ENCODE results near the gene GFOD1. TPM values are rescaled to one million over a fixed set of nuclear protein-coding genes. Genes with fewer than 3 reads are reported as not detected.
A peak's percentile ranks its signal among the peaks of the same experiment; 100 is the strongest.
"Not testable (repeated sequence)": the region's sequence is repeated elsewhere in the genome, so short reads cannot be mapped to it uniquely, and the experiment has no call there.

GFOD1 gene
- polyA plus RNA-seq, 4 donors: 1.6 to 2.5 (median 1.8) TPM

- no peak for DNase-seq (ENCODE audit: low read depth in 4 of 4, low spot score in 3 of 4)
Observed at GRCh38 chr6:13445744-13446115, 41.7 kb downstream of the GFOD1 start.

- peak in 1 of 4 donors; percentile 46 for DNase-seq (ENCODE audit: low read depth in 4 of 4, low spot score in 3 of 4)
Observed at GRCh38 chr6:13445005-13445743, 42.2 kb downstream of the GFOD1 start.

GRCh38 chr6:13444604-13445003 is 42.8 kb downstream of the GFOD1 start:
- no peak for DNase-seq (ENCODE audit: low read depth in 4 of 4, low spot score in 3 of 4)

- not testable (repeated sequence) for DNase-seq (ENCODE audit: low read depth in 4 of 4, low spot score in 3 of 4)
Observed at GRCh38 chr6:13443978-13444377, 43.4 kb downstream of the GFOD1 start.

GRCh38 chr6:13441778-13442177 is 45.6 kb downstream of the GFOD1 start:
- no peak for DNase-seq (ENCODE audit: low read depth in 4 of 4, low spot score in 3 of 4)

- DNase-seq (ENCODE audit: low read depth in 4 of 4, low spot score in 3 of 4): no peak
Observed at GRCh38 chr6:13439644-13440043, 47.8 kb downstream of the GFOD1 start.

- no peak for DNase-seq (ENCODE audit: low read depth in 4 of 4, low spot score in 3 of 4)
Observed at GRCh38 chr6:13438126-13438525, 49.3 kb downstream of the GFOD1 start.

- DNase-seq (ENCODE audit: low read depth in 4 of 4, low spot score in 3 of 4): no peak
Observed at GRCh38 chr6:13437218-13437996, 50.0 kb downstream of the GFOD1 start.

- no peak for DNase-seq (ENCODE audit: low read depth in 4 of 4, low spot score in 3 of 4)
Observed at GRCh38 chr6:13436399-13437217, 50.8 kb downstream of the GFOD1 start.

- DNase-seq (ENCODE audit: low read depth in 4 of 4, low spot score in 3 of 4): no peak
Observed at GRCh38 chr6:13435477-13436246, 51.7 kb downstream of the GFOD1 start.

GRCh38 chr6:13434777-13435176 is 52.6 kb downstream of the GFOD1 start:
- no peak for DNase-seq (ENCODE audit: low read depth in 4 of 4, low spot score in 3 of 4)

- not testable (repeated sequence) for DNase-seq (ENCODE audit: low read depth in 4 of 4, low spot score in 3 of 4)
Observed at GRCh38 chr6:13434135-13434775, 53.1 kb downstream of the GFOD1 start.

- no peak for DNase-seq (ENCODE audit: low read depth in 4 of 4, low spot score in 3 of 4)
Observed at GRCh38 chr6:13433709-13434121, 53.7 kb downstream of the GFOD1 start.

GRCh38 chr6:13432526-13433184 is 54.7 kb downstream of the GFOD1 start:
- DNase-seq (ENCODE audit: low read depth in 4 of 4, low spot score in 3 of 4): no peak

- no peak for DNase-seq (ENCODE audit: low read depth in 4 of 4, low spot score in 3 of 4)
Observed at GRCh38 chr6:13431861-13432465, 55.4 kb downstream of the GFOD1 start.

GRCh38 chr6:13431059-13431656 is 56.2 kb downstream of the GFOD1 start:
- DNase-seq (ENCODE audit: low read depth in 4 of 4, low spot score in 3 of 4): no peak

GRCh38 chr6:13429406-13429753 is 58.0 kb downstream of the GFOD1 start:
- no peak for DNase-seq (ENCODE audit: low read depth in 4 of 4, low spot score in 3 of 4)

- DNase-seq (ENCODE audit: low read depth in 4 of 4, low spot score in 3 of 4): no peak
Observed at GRCh38 chr6:13428583-13429405, 58.6 kb downstream of the GFOD1 start.
